ENCODE measurements around the gene PLA2R1.

DNA sequence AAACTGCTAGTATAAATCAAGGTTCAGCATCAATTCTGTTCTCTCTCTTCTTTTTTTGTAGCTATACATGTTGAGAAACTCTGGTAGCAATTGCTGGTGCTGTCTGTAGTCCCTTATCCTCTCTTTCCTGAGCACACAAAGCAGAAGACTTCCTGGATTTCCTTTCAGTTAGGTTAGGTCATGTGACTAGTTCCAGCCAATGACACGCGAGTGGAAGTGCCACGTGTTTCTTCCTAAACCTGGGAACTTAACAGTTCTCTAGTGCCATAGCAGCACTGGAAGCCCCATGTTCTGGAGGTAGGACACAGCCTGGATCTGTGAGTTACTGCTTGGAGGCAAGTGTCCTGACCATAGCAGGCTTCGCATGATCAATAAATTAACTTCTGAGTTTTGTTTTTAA lies 125.9 kb downstream of the PLA2R1 start:
- TF ChIP-seq POLR2A (IDR thresholded peaks at IDR 0.05): no peak
- TF ChIP-seq, protein P1, sequence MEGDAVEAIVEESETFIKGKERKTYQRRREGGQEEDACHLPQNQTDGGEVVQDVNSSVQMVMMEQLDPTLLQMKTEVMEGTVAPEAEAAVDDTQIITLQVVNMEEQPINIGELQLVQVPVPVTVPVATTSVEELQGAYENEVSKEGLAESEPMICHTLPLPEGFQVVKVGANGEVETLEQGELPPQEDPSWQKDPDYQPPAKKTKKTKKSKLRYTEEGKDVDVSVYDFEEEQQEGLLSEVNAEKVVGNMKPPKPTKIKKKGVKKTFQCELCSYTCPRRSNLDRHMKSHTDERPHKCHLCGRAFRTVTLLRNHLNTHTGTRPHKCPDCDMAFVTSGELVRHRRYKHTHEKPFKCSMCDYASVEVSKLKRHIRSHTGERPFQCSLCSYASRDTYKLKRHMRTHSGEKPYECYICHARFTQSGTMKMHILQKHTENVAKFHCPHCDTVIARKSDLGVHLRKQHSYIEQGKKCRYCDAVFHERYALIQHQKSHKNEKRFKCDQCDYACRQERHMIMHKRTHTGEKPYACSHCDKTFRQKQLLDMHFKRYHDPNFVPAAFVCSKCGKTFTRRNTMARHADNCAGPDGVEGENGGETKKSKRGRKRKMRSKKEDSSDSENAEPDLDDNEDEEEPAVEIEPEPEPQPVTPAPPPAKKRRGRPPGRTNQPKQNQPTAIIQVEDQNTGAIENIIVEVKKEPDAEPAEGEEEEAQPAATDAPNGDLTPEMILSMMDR (IDR thresholded peaks at IDR 0.05 in 8 of 11, conservative IDR thresholded peaks at IDR 0.05 in 3 of 11): no peak
- no peak for TF ChIP-seq POLR2AphosphoS5 (IDR thresholded peaks at IDR 0.05)
